ENCODE data around the gene TAS2R4.
"Not testable (repeated sequence)": the region's sequence is repeated elsewhere in the genome, so short reads cannot be mapped to it uniquely, and the experiment has no call there.

TAS2R4 gene

DNA sequence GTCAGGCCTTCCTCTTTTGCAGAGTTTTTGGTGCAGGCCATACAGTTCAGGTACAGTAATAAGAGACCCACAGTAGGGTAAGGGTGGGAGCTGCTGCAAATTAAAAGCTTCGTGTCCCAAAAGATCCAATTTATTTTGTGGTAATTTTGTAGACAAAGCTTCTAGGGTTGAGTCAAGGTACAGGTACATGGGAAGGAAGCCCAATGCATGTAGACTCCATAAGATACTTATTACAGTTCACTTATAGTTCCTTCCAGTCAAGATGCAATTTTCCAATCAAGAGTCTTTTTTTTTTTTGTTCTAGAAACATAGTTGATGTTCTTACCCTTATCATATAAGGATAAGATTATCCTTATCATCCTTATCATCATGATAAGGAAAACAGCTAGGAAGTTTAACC lies at the start of gene TAS2R4:
TSS of gene TAS2R4 (plus strand) at position 301 of the 400 bp plus-strand sequence. CDS start 1,815 bp downstream, outside the sequence.
- no peak for DNase-seq

- no peak for DNase-seq
These were observed 47.5 kb upstream of the TAS2R4 start for GRCh38 chr7:141729020-141729419.

- DNase-seq = no peak
These were observed 44.9 kb upstream of the TAS2R4 start for GRCh38 chr7:141731476-141732149.

DNA sequence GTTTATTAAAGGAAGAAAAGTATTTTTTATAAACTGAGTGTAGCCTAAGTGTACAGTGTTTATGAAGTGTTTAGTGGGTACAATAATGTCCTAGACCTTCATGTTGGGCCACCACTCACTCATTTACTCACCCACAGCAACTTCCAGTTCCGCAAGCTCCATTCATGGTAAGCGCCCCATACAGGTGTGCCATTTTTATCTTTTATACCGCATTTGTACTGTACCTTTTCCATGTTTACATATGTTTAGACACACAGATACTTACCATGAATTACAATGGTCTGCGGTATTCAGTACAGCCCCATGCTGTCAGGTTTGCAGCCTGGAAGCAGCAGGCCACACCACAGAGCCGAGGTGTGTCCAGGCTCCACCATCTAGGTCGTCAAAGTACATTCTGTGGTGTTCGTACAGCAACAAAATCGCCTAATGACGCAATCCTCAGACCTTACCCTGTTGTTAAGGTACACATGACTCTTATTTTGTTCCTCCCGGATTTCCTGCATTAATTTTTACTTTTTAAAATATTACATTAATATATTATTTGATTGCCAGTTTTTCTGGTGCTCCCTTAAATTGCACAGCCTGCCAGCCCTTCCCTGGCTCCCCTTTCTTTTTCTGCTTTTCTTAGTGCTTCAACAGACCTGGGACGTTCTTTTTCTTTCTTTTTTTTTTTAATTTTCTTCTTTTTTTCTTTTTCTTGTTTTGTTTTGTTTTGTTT lies 39.2 kb upstream of the TAS2R4 start:
- no peak for DNase-seq

- no peak for DNase-seq
These were observed 38.5 kb upstream of the TAS2R4 start, which contains the start of gene SSBP1 for GRCh38 chr7:141737836-141738591. TSS of gene SSBP1 (plus strand) at chr7:141738358. CDS start at chr7:141739167, 809 bp downstream.

DNA sequence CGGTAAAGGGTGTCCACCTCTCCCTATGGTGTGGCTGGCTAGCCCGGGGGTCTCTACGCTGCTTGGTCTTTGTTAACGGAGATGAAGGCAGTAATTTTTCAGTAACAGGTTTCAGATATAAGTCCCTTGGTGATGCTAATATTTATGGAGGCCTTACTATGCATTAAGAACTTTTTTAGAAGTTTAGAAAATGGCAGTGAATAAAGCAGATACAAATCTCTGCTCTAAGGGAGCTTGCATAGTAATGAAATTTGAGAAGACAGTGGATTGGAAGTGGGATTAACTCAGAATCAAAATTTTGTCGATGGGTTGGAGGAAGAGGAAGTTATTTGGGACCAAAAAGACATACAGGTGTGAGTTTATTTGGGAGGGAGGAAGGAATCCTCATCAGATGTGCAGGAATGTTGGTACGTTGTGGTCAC lies 37.9 kb upstream of the TAS2R4 start:
- DNase-seq = no peak

DNA sequence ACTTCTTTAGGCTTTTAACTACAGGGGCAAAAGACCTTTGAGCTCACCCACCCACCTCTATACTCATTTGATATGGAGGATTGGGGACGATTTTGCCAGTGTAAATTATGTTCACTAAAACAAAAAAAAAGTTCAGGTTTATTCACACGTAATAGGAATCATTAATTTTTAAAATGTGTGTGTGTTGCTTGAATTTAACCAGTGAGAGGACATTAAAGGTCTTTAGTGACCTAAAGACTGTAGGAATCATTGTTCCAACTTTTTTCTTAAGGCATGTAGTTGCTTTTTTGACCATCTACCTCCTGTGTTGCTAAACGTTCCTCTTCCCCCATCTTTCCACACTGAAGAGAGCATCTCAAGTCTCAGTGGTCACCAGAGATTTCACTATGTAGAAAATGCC lies 37.2 kb upstream of the TAS2R4 start:
- no peak for DNase-seq

- no peak for DNase-seq
These were observed 34.2 kb upstream of the TAS2R4 start for GRCh38 chr7:141742229-141742628.

- no peak for DNase-seq
These were observed 32.3 kb upstream of the TAS2R4 start for GRCh38 chr7:141744131-141744530.

DNA sequence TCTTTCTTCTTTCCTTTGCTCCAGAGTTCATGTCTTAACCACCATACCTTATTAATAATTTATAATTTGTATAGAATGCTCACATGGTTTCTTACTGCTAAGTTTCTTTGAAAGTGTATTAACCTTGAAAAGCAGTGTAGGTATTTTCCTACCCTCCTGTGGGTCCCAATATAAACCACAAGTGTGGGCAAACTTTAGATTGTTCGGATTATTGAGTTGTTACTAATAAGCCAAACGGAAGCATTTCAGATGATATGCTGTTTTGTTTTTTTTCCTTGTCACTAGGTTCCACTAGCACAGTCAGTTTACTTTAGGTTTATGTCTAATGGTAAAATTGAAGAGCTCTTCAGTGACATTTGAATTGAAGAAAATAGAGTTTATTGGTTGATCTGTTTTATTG lies 28.1 kb upstream of the TAS2R4 start:
- no peak for DNase-seq

DNA sequence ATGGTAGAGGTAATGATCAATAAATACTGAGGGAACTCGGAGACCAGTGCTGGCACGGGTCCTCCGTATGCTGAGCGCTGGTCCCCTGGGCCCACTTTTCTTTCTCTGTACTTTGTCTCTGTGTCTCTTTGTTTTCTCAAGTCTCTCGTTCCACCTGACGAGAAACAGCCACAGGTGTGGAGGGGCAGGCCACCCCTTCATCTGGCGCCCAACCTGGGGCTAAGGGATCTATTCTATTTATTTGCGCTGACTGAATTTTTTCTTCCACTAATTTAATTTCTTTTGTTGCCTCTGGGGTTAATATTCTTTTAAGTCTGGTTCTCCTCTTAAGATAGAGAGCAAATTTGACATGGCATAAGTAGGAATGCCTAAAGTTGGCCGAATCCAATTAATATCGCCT lies 24.6 kb upstream of the TAS2R4 start:
- DNase-seq = not testable (repeated sequence)

GRCh38 chr7:141752634-141753033 lies 23.8 kb upstream of the TAS2R4 start:
- no peak for DNase-seq

GRCh38 chr7:141754939-141755338 lies 21.5 kb upstream of the TAS2R4 start:
- no peak for DNase-seq

DNA sequence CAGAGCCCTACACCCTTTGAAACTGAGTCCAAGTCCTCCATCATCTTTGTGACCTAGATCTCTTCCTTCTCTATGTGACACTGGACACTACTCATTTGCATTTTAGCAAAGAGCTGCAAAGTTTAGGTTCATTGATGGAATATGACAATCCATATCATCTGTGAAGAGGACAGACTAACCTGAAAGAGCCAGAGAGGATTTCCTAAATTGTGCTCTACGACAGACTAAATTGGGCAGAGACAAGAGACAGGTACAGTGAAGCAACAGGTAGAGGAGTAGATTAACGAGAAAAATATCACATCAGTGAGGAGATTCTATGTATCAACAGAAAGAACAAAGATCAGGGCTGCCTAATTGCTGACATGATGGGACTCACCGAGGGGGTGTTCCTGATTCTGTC lies 12.7 kb upstream of the TAS2R4 start, which contains the start of gene TAS2R3:
TSS of gene TAS2R3 (plus strand) at position 301 of the 400 bp plus-strand sequence. CDS start at position 363, 62 bp downstream.
- no peak for DNase-seq

DNA sequence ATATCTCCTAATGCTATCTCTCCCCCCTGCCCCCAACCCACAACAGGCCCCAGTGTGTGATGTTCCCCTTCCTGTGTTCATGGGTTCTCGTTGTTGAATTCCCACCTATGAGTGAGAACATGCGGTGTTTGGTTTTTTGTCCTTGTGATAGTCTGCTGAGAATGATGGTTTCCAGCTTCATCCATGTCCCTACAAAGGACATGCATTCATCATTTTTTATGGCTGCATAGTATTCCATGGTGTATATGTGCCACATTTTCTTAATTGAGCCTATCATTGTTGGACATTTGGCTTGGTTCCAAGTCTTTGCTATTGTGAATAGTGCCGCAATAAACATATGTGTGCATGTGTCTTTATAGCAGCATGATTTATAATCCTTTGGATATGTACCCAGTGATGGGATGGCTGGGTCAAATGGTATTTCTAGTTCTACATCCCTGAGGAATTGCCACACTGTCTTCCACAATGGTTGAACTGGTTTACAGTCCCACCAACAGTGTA lies 6.3 kb upstream of the TAS2R4 start:
- DNase-seq = not testable (repeated sequence)

DNA sequence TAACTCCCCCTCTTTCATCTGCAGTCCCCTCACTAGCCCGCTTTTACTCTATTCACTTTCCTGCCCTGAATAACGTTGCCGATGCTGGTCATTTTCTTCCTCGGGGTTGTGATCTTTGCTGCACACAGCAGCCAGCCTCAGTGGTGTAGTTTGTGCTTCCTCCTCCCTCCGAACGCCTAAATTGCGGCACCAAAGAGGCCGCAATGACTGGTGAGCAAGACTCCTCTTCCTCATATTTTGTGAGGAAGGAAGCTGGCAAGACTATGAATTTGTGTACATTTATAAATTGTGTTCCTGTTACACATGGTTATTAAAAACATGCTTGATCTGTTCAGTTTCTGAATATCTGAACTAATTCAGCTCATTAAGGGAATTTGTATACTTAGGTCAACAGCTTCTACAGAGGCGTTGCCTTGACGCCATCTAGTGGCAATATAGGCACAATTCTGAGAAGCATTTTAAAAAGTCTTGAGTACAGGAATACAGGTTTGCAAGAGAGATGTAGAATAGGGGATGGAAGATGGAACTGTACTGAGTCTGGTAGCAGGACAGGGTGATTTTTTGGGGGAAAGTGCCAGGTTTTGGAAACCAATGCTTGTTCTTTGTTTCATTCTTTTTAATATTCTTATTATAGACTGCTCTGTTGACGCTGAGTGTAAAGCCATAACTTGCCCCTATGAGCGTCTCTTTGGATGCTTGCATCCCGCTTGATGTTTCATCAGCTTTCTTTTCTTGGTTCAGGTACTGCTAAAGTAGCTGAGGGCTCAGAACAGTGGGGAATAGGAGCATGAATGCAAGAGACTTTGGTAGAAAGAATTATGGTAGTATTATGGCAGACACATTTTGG lies 9.5 kb downstream of the TAS2R4 start:
- DNase-seq = no peak

DNA sequence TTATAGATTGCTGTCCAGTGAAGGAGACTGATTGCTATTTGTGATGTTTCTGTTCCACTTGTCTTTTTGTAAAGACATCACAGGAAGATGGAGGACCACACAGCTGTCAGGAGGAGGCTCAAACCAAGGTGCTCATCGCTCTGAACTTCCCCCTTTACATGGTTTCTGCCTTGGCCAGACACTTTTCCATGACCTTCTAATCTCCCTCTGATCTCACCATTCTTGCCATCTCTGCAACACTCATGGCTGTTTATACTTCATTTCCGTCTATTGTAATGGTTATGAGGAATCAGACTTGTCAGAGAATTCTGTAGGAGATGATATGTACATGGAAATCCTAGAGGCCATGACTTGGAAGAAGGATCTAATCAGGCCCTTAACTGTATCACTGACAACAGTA lies 11.8 kb downstream of the TAS2R4 start:
- DNase-seq = no peak

GRCh38 chr7:141789917-141790316 lies 13.4 kb downstream of the TAS2R4 start, which contains the start of gene TAS2R5:
TSS of gene TAS2R5 (plus strand) at chr7:141790217. CDS start at chr7:141790362, 145 bp downstream.
- DNase-seq = no peak

DNA sequence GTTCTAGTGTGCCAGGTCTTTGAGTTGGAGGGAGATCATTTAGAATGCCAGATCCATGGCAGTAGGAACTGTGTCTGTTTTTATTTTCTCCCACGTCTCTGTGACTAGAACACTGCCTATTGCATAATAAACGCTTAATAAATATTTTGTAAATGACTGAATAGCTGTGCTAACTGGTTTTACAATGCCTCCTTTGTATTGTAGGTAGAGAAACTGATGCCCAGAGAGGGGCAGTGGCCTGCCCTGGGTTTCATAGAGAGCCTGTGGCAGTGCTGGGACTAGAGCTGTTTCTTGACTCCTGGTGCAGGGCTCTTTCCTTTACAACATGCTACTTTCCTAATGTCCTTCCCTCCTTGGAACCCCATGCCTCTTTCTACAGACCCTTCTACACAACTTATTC lies 16.1 kb downstream of the TAS2R4 start:
- DNase-seq = no peak

DNA sequence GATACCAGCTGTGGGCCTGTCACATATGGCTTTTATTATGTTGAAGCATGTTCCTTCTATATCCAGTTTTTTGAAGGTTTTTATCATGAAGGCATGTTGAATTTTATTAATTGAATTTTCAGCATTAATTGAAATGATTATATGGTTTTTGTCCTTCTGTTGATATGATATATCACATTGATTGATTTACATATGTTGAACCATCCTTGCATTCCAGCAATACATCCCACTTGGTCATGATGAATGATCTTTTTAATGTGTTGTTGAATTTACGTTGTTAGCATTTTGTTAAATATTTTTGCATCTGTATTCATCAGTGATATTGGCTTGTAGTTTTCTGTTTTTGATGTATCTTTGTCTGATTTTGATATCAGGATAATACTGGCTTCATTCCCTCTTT lies 43.6 kb downstream of the TAS2R4 start:
- DNase-seq = no peak

DNA sequence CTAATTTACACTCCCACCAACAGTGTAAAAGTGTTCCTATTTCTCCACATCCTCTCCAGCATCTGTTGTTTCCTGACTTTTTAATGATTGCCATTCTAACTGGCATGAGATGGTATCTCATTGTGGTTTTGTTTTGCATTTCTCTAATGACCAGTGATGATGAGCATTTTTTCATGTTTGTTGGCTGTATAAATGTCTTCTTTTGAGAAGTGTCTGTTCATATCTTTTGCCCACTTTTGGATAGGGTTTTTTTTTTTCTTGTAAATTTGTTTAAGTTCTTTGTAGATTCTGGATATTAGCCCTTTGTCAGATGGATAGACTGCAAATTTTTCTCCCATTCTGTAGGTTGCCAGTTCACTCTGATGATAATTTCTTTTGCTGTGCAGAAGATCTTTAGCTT lies 46.0 kb downstream of the TAS2R4 start:
- DNase-seq = not testable (repeated sequence)

All from cortex of kidney (tissue), 1 donor.